OCI-LY3 (cell line): ENCODE data around the gene PHKB.

Source experiments
- H2AFZ ChIP-seq: fragments of 200-600, 300-600 bp; shearing (Covaris generic); 2 replicates; pipeline ENCODE4 v1.6.0; 2014; ENCODE audit warnings: antibody characterized with exemption, low read depth, low read length
- H3K27ac ChIP-seq: fragments of 200-600, 300-600 bp; sonication (generic); 2 replicates; pipeline ENCODE4 v1.5.1; 2014; ENCODE audit warnings: mild to moderate bottlenecking, low read length, moderate library complexity, mixed read lengths
- H3K27me3 ChIP-seq: fragments of 200-600, 300-600 bp; sonication (generic); 2 replicates; pipeline ENCODE4 v1.6.1; 2014; ENCODE audit warnings: low read depth, low read length, mixed read lengths
- H3K36me3 ChIP-seq: fragments of 200-600, 300-600 bp; sonication (generic); replicated peaks from 2 replicates; pipeline ENCODE3; 2014; ENCODE audit warnings: low read depth, low read length, mixed read lengths
- H3K4me1 ChIP-seq: fragments of 300-600, 200-600 bp; sonication (generic); 2 replicates; pipeline ENCODE4 v1.6.1; 2014; ENCODE audit warnings: low read length, mixed read lengths
- H3K4me2 ChIP-seq: fragments of 200-600, 300-600 bp; sonication (generic); 2 replicates; pipeline ENCODE4 v1.6.1; 2014; ENCODE audit warnings: low read length, mixed read lengths
- H3K4me3 ChIP-seq: fragments of 300-600, 200-600 bp; sonication (generic); 2 replicates; pipeline ENCODE4 v1.5.1; 2014; ENCODE audit warnings: antibody characterized with exemption, mild to moderate bottlenecking, low read length, moderate library complexity
- H3K79me2 ChIP-seq: fragments of 300-600, 200-600 bp; shearing (Covaris generic); 2 replicates; pipeline ENCODE4 v1.6.1; 2014; ENCODE audit warnings: mild to moderate bottlenecking, low read length, mixed read lengths
- H3K9ac ChIP-seq: fragments of 300-600, 200-600 bp; shearing (Covaris generic); 2 replicates; pipeline ENCODE4 v1.6.0; 2014; ENCODE audit warnings: mild to moderate bottlenecking, low read length, moderate library complexity
- H3K9me3 ChIP-seq: fragments of 200-600, 300-600 bp; shearing (Covaris generic); 2 replicates; pipeline ENCODE4 v1.6.1; 2014; ENCODE audit warnings: low read length, mixed read lengths; ENCODE audit not compliant: insufficient read depth
- H4K20me1 ChIP-seq: fragments of 200-600, 300-600 bp; sonication (generic); 2 replicates; pipeline ENCODE4 v1.6.1; 2016; ENCODE audit warnings: low read length, mixed read lengths; ENCODE audit not compliant: insufficient read depth
- EZH2phosphoT487 ChIP-seq: fragments of 200-600 bp; shearing (Covaris generic); IDR thresholded peaks from 2 replicates; pipeline ENCODE4 v1.6.1; 2018; ENCODE audit warnings: antibody characterized with exemption, mixed run types, low read depth
- TF ChIP-seq, protein P1 (sequence below): fragments of 200-600, 300-600 bp; sonication (generic); IDR thresholded peaks from 2 replicates; pipeline ENCODE4 v1.5.1; 2014; ENCODE audit warnings: antibody characterized with exemption, low read length, low read depth

The PHKB gene

DNA sequence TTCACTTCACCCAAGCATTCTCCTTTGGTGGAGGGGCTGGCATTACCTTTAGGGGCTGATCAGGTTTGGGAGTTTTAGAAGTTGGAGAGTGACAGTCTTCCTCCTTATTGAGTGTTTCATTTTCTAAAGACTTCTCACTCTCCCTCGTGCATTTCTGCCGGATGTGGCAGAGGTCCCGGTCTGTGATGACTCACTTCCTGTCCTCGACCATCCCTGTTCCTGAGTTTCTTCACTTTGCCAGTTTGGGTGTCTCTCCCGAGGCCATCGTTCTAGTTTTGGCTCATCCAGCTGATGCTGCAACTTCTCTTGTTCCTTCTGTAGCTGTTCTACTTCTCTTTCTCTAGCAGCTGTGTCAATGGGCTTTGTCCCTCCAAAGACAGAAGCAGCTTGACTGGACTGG is 104.3 kb downstream of the PHKB start:
- H3K36me3 ChIP-seq: no peaks in the 10 kb centered on the region
- H3K4me2 ChIP-seq: peak overlapping the region; percentile 33
- no peaks in the 10 kb centered on the region for H4K20me1 ChIP-seq
- no peak overlapping the region for H3K27ac ChIP-seq
- peaks cover 8% of the 10 kb centered on the region for H3K4me1 ChIP-seq
- H3K27me3 ChIP-seq: no peaks in the 10 kb centered on the region
- H3K9ac ChIP-seq: no peak overlapping the region
- H3K9me3 ChIP-seq: no peaks in the 10 kb centered on the region
- no peak overlapping the region for H2AFZ ChIP-seq
- no peak overlapping the region for H3K4me3 ChIP-seq
- no peaks in the 10 kb centered on the region for H3K79me2 ChIP-seq
- no peak for TF ChIP-seq EZH2phosphoT487
- TF ChIP-seq, protein P1, sequence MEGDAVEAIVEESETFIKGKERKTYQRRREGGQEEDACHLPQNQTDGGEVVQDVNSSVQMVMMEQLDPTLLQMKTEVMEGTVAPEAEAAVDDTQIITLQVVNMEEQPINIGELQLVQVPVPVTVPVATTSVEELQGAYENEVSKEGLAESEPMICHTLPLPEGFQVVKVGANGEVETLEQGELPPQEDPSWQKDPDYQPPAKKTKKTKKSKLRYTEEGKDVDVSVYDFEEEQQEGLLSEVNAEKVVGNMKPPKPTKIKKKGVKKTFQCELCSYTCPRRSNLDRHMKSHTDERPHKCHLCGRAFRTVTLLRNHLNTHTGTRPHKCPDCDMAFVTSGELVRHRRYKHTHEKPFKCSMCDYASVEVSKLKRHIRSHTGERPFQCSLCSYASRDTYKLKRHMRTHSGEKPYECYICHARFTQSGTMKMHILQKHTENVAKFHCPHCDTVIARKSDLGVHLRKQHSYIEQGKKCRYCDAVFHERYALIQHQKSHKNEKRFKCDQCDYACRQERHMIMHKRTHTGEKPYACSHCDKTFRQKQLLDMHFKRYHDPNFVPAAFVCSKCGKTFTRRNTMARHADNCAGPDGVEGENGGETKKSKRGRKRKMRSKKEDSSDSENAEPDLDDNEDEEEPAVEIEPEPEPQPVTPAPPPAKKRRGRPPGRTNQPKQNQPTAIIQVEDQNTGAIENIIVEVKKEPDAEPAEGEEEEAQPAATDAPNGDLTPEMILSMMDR: no peak

GRCh38 chr16:47567321-47567720 is 106.2 kb downstream of the PHKB start:
- no peak overlapping the region for H3K27ac ChIP-seq
- H3K79me2 ChIP-seq: no peaks in the 10 kb centered on the region
- no peaks in the 10 kb centered on the region for H3K27me3 ChIP-seq
- TF ChIP-seq, protein P1: no peak
- TF ChIP-seq EZH2phosphoT487: no peak
- H3K4me2 ChIP-seq: no peak overlapping the region
- no peak overlapping the region for H3K4me3 ChIP-seq
- no peaks in the 10 kb centered on the region for H4K20me1 ChIP-seq
- H3K36me3 ChIP-seq: no peaks in the 10 kb centered on the region
- no peak overlapping the region for H3K9ac ChIP-seq
- no peak overlapping the region for H2AFZ ChIP-seq
- H3K4me1 ChIP-seq: peaks cover 8% of the 10 kb centered on the region
- no peaks in the 10 kb centered on the region for H3K9me3 ChIP-seq

- Histone ChIP-seq H3K27me3 (no peaks in the 10 kb centered on the region), H3K27ac (no peak overlapping the region), H4K20me1 (no peaks in the 10 kb centered on the region), H3K4me2 (no peak overlapping the region), H3K4me3 (no peak overlapping the region), H2AFZ (no peak overlapping the region), H3K36me3 (no peaks in the 10 kb centered on the region), H3K9me3 (no peaks in the 10 kb centered on the region), H3K79me2 (no peaks in the 10 kb centered on the region), H3K9ac (no peak overlapping the region), H3K4me1 (peaks cover 8% of the 10 kb centered on the region)
- no peak for TF ChIP-seq EZH2phosphoT487
- TF ChIP-seq, protein P1: no peak
Observed at GRCh38 chr16:47568351-47568750, 107.2 kb downstream of the PHKB start.

GRCh38 chr16:47571049-47571448 is 109.9 kb downstream of the PHKB start:
- H3K27ac ChIP-seq: no peak overlapping the region
- TF ChIP-seq EZH2phosphoT487: no peak
- TF ChIP-seq, protein P1: peak; percentile 14; the same call in 1 of the 2 replicates
- H3K4me1 ChIP-seq: peaks cover 13% of the 10 kb centered on the region

More at GRCh38 chr16:47571049-47571448, 109.9 kb downstream of the PHKB start:
- Histone ChIP-seq H3K9ac (no peak overlapping the region), H3K4me3 (no peak overlapping the region), H3K9me3 (no peaks in the 10 kb centered on the region), H3K27me3 (no peaks in the 10 kb centered on the region), H3K36me3 (no peaks in the 10 kb centered on the region), H2AFZ (no peak overlapping the region), H3K79me2 (no peaks in the 10 kb centered on the region), H3K4me2 (no peak overlapping the region), H4K20me1 (no peaks in the 10 kb centered on the region)
